OCI-LY1 (cell line): Measurements from ENCODE around the gene SLC26A11.

Source experiments
- H2AFZ ChIP-seq: fragments of 200-600 bp; sonication (generic), shearing (Covaris generic); 2 replicates; pipeline ENCODE4 v1.6.0; 2014; ENCODE audit warnings: antibody characterized with exemption, mild to moderate bottlenecking, low read length
- H3F3A ChIP-seq: fragments of 200-600 bp; sonication (generic), shearing (Covaris generic); 2 replicates; pipeline ENCODE4 v1.6.0; 2014; ENCODE audit warnings: mild to moderate bottlenecking, antibody characterized with exemption, low read length, moderate library complexity; ENCODE audit not compliant: insufficient read depth
- H3K27ac ChIP-seq: fragments of 200-600 bp; sonication (generic); 2 replicates; pipeline ENCODE4 v1.5.1; 2014; ENCODE audit warnings: low read length, mixed run types, mild to moderate bottlenecking, low read depth; ENCODE audit not compliant: poor library complexity, severe bottlenecking
- H3K27me3 ChIP-seq: fragments of 200-600 bp; sonication (generic); 2 replicates; pipeline ENCODE4 v1.6.0; 2014; ENCODE audit warnings: antibody characterized with exemption, mild to moderate bottlenecking, low read length, moderate library complexity; ENCODE audit not compliant: insufficient read depth
- H3K36me3 ChIP-seq: fragments of 200-600 bp; sonication (generic); 2 replicates; pipeline ENCODE4 v1.6.1; 2014; ENCODE audit warnings: mild to moderate bottlenecking, antibody characterized with exemption, low read length, moderate library complexity, mixed read lengths; ENCODE audit not compliant: insufficient read depth
- H3K4me1 ChIP-seq: fragments of 200-600 bp; sonication (generic); 2 replicates; pipeline ENCODE4 v1.5.1; 2014; ENCODE audit warnings: mild to moderate bottlenecking, low read length, moderate library complexity; ENCODE audit not compliant: insufficient read depth, severe bottlenecking
- H3K4me2 ChIP-seq: fragments of 200-600 bp; sonication (generic), shearing (Covaris generic); 2 replicates; pipeline ENCODE4 v1.6.1; 2014; ENCODE audit warnings: low read length
- H3K4me3 ChIP-seq: fragments of 200-600 bp; sonication (generic); 2 replicates; pipeline ENCODE4 v1.5.1; 2014; ENCODE audit warnings: low read length, low read depth, mild to moderate bottlenecking, mixed read lengths; ENCODE audit not compliant: poor library complexity, severe bottlenecking
- H3K79me2 ChIP-seq: fragments of 200-600 bp; shearing (Covaris generic); 2 replicates; pipeline ENCODE4 v1.6.1; 2016; ENCODE audit warnings: mixed run types, low read length, mixed read lengths; ENCODE audit not compliant: insufficient read depth
- H3K9ac ChIP-seq: fragments of 200-600 bp; sonication (generic), shearing (Covaris generic); 2 replicates; pipeline ENCODE4 v1.6.1; 2014; ENCODE audit warnings: mild to moderate bottlenecking, low read length, mixed read lengths
- H3K9me2 ChIP-seq: fragments of 200-600 bp; sonication (generic), shearing (Covaris generic); 2 replicates; pipeline ENCODE4 v1.6.1; 2014; ENCODE audit warnings: low read depth, mild to moderate bottlenecking, low read length, mixed read lengths
- H3K9me3 ChIP-seq: fragments of 200-600 bp; shearing (Covaris generic); 2 replicates; pipeline ENCODE4 v1.6.1; 2014; ENCODE audit warnings: low read length, mixed read lengths
- H4K20me1 ChIP-seq: fragments of 200-600 bp; sonication (generic), shearing (Covaris generic); 2 replicates; pipeline ENCODE4 v1.6.0; 2016; ENCODE audit warnings: mild to moderate bottlenecking, low read length; ENCODE audit not compliant: insufficient read depth
- EZH2 ChIP-seq: fragments of 200-600 bp; sonication (generic), shearing (Covaris generic); IDR thresholded peaks from 2 replicates; pipeline ENCODE4 v1.8.0; 2017; ENCODE audit warnings: borderline replicate concordance, mixed run types, mild to moderate bottlenecking, antibody characterized with exemption, low read length, moderate library complexity, mixed read lengths
- TF ChIP-seq, protein P1 (sequence below): fragments of 200-600 bp; sonication (generic), shearing (Covaris generic); IDR thresholded peaks from 2 replicates; pipeline ENCODE4 v1.5.1; 2017; ENCODE audit warnings: mild to moderate bottlenecking, antibody characterized with exemption, low read length, moderate library complexity, mixed read lengths

Gene SLC26A11

DNA sequence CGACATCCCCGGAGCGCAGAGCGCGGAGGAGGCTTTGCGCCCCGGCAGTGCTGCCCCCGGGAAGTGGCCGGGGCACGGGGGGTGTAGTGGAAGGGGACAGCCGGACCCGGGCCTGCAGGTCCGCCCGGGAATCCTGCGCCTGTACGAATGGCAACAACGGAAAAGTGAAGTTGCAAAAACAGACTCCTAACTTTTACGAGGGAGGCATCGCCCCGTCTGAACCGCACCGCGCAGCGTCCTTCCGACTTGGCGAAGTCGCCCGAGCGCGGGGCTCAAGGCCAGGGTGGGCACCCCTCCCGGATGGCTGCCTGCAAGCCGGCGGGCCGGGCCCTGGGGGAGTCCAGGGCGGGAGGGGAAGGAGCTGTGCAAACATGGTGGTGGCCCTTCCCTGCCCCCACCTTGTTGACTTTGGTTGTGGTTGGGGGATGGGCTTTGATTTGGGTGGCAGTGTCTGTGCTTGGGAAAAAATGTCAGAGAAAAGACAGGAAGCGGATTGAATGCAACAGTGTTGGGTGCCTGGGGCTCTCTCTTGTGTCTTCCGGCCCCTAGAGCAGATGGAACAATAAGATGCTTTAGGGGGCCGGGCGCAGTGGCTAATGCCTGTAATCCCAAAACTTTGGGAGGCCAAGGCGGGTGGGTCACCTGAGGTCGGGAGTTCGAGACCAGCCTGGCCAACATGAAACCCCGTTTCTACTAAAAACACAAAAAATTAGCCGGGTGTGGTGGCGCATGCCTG, 41.1 kb downstream of the SLC26A11 start:
- peaks cover 47% of the 10 kb centered on the region for H3K4me1 ChIP-seq
- H4K20me1 ChIP-seq: no peaks in the 10 kb centered on the region
- H3K9ac ChIP-seq: peak overlapping the region; percentile 97
- H3K4me3 ChIP-seq: peak overlapping the region; percentile 83
- peak overlapping the region; percentile 60 for H3K27ac ChIP-seq
- H3K27me3 ChIP-seq: no peaks in the 10 kb centered on the region
- H3K79me2 ChIP-seq: no peaks in the 10 kb centered on the region
- TF ChIP-seq, protein P1, sequence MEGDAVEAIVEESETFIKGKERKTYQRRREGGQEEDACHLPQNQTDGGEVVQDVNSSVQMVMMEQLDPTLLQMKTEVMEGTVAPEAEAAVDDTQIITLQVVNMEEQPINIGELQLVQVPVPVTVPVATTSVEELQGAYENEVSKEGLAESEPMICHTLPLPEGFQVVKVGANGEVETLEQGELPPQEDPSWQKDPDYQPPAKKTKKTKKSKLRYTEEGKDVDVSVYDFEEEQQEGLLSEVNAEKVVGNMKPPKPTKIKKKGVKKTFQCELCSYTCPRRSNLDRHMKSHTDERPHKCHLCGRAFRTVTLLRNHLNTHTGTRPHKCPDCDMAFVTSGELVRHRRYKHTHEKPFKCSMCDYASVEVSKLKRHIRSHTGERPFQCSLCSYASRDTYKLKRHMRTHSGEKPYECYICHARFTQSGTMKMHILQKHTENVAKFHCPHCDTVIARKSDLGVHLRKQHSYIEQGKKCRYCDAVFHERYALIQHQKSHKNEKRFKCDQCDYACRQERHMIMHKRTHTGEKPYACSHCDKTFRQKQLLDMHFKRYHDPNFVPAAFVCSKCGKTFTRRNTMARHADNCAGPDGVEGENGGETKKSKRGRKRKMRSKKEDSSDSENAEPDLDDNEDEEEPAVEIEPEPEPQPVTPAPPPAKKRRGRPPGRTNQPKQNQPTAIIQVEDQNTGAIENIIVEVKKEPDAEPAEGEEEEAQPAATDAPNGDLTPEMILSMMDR: no peak
- no peak for TF ChIP-seq EZH2
- peak overlapping the region; percentile 97 for H3K4me2 ChIP-seq
- no peaks in the 10 kb centered on the region for H3K9me3 ChIP-seq
- H2AFZ ChIP-seq: no peak overlapping the region
- H3K9me2 ChIP-seq: no peaks in the 10 kb centered on the region
- 0 out of 2 replicates have a peak, but pooled peaks cover 5% of the 10 kb centered on the region for H3F3A ChIP-seq
- H3K36me3 ChIP-seq: no peaks in the 10 kb centered on the region

DNA sequence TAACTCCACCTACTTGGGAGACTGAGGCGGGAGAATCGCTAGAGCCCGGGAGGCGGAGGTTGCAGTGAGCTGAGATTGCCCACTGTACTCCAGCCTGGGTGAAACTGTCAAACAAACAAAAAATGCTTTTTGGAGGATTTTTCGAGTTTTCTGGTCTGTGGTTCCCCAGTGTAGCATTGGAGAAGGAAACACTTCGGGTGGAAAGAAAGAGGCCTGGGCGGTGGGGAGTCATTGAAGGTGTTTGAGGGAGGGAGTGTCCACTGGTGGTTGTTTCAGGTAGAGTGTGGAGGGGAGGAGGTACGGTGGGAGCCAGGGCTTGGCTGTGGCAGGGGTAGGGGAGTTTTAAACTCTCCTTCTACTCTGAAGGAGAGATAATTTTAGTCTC, 41.7 kb downstream of the SLC26A11 start:
- H3K27ac ChIP-seq: peak overlapping the region; percentile 60
- 0 out of 2 replicates have a peak, but pooled peaks cover 5% of the 10 kb centered on the region for H3F3A ChIP-seq
- no peaks in the 10 kb centered on the region for H3K9me2 ChIP-seq
- H2AFZ ChIP-seq: no peak overlapping the region
- no peaks in the 10 kb centered on the region for H4K20me1 ChIP-seq
- peaks cover 47% of the 10 kb centered on the region for H3K4me1 ChIP-seq
- no peaks in the 10 kb centered on the region for H3K79me2 ChIP-seq
- H3K4me2 ChIP-seq: peak overlapping the region; percentile 97
- no peaks in the 10 kb centered on the region for H3K9me3 ChIP-seq
- H3K4me3 ChIP-seq: peak overlapping the region; percentile 83
- no peaks in the 10 kb centered on the region for H3K27me3 ChIP-seq
- H3K36me3 ChIP-seq: no peaks in the 10 kb centered on the region
- TF ChIP-seq, protein P1: no peak
- no peak for TF ChIP-seq EZH2
- peak overlapping the region; percentile 97; the same call in 1 of the 2 replicates for H3K9ac ChIP-seq

DNA sequence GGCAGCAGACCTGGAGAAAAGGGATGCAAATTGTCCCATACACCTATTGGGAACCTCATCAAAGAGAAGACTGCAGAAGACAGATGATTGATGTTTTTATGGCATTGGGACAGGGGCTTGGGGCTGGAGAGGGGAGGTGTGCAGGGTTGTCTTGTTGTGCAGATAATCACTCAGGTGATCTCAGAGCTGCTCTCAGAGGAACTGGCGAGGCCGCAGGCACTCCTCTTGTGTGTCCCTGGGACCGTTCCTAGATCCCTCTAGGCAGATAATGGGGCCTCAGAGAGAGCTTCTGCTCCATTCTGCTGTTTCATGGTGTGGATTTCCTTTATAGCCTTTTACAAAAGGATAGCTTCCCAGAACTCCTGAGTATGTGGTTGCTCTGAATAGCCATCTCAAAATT, 42.1 kb downstream of the SLC26A11 start:
- Histone ChIP-seq H3K4me1 (peaks cover 47% of the 10 kb centered on the region), H4K20me1 (no peaks in the 10 kb centered on the region), H3K79me2 (no peaks in the 10 kb centered on the region), H3F3A (0 out of 2 replicates have a peak, but pooled peaks cover 5% of the 10 kb centered on the region), H3K36me3 (no peaks in the 10 kb centered on the region), H3K9me3 (no peaks in the 10 kb centered on the region), H3K4me3 (peak overlapping the region; percentile 83), H3K9ac (no peak overlapping the region; the same call in 1 of the 2 replicates), H3K27ac (peak overlapping the region; percentile 60), H3K9me2 (no peaks in the 10 kb centered on the region), H3K4me2 (peak overlapping the region; percentile 97; the same call in 1 of the 2 replicates), H2AFZ (no peak overlapping the region), H3K27me3 (no peaks in the 10 kb centered on the region)
- TF ChIP-seq EZH2: no peak
- TF ChIP-seq, protein P1: no peak
